Measurements from ENCODE around the gene FNIP2. TPM values are rescaled to one million over a fixed set of nuclear protein-coding genes. Genes with fewer than 3 reads are reported as not detected.

The FNIP2 gene
- polyA plus RNA-seq, 1 experiment, result 14.8 TPM

DNA sequence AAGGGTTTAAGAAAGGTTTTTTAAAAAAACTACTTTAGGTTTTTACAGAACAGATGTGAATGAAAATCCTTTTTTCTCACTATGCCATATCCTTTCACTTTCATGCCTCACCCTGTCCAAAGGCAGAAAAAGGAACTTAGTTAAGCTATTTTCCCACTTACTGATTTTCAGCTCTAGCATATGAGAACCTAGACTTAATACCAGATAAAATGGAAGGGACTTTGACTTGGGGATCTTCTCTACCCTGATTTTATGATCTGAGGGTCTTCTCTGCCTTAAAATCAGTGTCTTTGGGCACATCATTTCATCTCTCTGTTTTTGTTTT lies 42.4 kb downstream of the FNIP2 start:
- ChIA-PET CTCF (interaction anchor here (0.5 to 2.1 kb wide), 4 partner anchors 10 to 55 kb away, joined by 3 to 4 read pairs (median 4); no protein-coding TSS in a partner anchor), POLR2A (no interaction called here)
- DNase-seq (ENCODE audit: low read depth), result no peak
- no peaks in the 10 kb centered on the region for H3K27me3 ChIP-seq (ENCODE audit: control insufficient read depth, insufficient read depth, low read length)
- TF ChIP-seq, protein P1, sequence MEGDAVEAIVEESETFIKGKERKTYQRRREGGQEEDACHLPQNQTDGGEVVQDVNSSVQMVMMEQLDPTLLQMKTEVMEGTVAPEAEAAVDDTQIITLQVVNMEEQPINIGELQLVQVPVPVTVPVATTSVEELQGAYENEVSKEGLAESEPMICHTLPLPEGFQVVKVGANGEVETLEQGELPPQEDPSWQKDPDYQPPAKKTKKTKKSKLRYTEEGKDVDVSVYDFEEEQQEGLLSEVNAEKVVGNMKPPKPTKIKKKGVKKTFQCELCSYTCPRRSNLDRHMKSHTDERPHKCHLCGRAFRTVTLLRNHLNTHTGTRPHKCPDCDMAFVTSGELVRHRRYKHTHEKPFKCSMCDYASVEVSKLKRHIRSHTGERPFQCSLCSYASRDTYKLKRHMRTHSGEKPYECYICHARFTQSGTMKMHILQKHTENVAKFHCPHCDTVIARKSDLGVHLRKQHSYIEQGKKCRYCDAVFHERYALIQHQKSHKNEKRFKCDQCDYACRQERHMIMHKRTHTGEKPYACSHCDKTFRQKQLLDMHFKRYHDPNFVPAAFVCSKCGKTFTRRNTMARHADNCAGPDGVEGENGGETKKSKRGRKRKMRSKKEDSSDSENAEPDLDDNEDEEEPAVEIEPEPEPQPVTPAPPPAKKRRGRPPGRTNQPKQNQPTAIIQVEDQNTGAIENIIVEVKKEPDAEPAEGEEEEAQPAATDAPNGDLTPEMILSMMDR (IDR thresholded peaks at IDR 0.05; ENCODE audit: insufficient read depth, low read depth, low read length), result no peak
- no peak overlapping the region for H3K4me3 ChIP-seq (ENCODE audit: low read depth, low read length)
- no peaks in the 10 kb centered on the region for H3K36me3 ChIP-seq (ENCODE audit: control insufficient read depth, insufficient read depth, low read length)

DNA sequence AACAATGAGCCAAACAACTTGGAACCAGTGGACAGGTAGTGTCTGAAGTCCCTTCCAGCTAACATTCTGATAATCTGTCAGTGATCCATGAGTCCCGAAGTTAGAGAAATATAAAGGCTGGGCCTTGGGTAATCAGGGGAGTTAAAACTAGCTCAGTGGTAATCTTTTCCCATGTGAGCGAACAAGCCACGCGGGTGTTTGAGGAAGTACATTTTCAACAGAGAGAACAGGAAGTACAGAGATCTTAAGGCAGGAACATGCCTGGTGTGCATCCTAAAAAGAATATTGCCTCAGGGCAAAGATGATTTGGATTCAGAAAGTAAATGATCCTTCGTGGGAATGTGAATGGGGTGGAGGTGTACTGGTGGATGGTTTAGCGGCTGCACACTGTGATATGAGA lies 42.9 kb downstream of the FNIP2 start:
- Histone ChIP-seq H3K27me3 (ENCODE audit: control insufficient read depth, insufficient read depth, low read length) (no peaks in the 10 kb centered on the region), H3K36me3 (ENCODE audit: control insufficient read depth, insufficient read depth, low read length) (no peaks in the 10 kb centered on the region), H3K4me3 (ENCODE audit: low read depth, low read length) (no peak overlapping the region)
- DNase-seq (ENCODE audit: low read depth), result no peak
- ChIA-PET CTCF (interaction anchor here (0.9 to 2.1 kb wide), 3 partner anchors 10 to 55 kb away, joined by 4 read pairs; no protein-coding TSS in a partner anchor), POLR2A (no interaction called here)
- TF ChIP-seq, protein P1 (IDR thresholded peaks at IDR 0.05; ENCODE audit: insufficient read depth, low read depth, low read length), result no peak

DNA sequence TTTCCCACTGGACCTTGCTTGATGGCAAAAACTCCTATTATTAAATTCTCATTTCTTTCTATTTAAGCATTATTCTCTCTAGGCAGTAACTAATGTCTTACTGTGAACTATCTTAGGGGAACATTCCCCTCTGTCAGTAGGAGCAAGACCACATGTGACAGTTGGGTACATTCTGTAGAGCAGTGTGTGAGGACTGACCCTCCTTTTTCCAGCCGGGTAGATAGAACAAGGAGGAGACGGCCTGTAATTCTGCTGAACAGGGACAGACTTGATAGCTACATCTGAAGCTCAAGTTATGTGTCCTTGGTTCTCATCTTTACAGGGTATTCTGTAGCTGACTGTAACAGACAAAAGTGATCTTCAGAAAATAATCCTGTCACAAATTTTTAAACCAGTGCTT lies 43.3 kb downstream of the FNIP2 start:
- ChIA-PET CTCF (interaction anchor here (0.9 kb wide), 1 partner anchor 9 kb away, joined by 4 read pairs; no protein-coding TSS in a partner anchor), POLR2A (no interaction called here)
- Histone ChIP-seq H3K4me3 (ENCODE audit: low read depth, low read length) (no peak overlapping the region), H3K27me3 (ENCODE audit: control insufficient read depth, insufficient read depth, low read length) (no peaks in the 10 kb centered on the region), H3K36me3 (ENCODE audit: control insufficient read depth, insufficient read depth, low read length) (no peaks in the 10 kb centered on the region)
- TF ChIP-seq, protein P1 (IDR thresholded peaks at IDR 0.05; ENCODE audit: insufficient read depth, low read depth, low read length), result no peak
- no peak for DNase-seq (ENCODE audit: low read depth)

DNA sequence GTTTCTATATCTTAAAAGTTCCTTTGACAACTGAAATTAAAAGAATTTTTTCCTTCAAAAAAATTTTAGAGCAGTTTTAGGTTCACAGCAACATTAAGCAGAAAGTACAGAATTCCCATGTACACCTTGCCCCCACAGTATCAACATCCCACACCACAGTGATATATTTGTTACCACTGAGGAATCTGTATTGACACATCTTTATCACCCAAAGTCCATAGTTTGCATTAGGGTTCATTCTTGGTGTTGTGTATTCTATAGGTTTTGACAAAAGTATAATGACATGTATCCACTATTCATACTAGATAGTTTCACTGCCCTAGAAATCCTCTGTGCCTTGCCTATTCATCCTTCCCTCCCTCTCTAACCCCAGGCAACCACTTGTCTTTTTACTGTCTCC lies 43.7 kb downstream of the FNIP2 start:
- no peak for DNase-seq (ENCODE audit: low read depth)
- Histone ChIP-seq H3K4me3 (ENCODE audit: low read depth, low read length) (no peak overlapping the region), H3K27me3 (ENCODE audit: control insufficient read depth, insufficient read depth, low read length) (no peaks in the 10 kb centered on the region), H3K36me3 (ENCODE audit: control insufficient read depth, insufficient read depth, low read length) (no peaks in the 10 kb centered on the region)
- ChIA-PET CTCF (no interaction called here), POLR2A (no interaction called here)
- TF ChIP-seq, protein P1 (IDR thresholded peaks at IDR 0.05; ENCODE audit: insufficient read depth, low read depth, low read length), result no peak

DNA sequence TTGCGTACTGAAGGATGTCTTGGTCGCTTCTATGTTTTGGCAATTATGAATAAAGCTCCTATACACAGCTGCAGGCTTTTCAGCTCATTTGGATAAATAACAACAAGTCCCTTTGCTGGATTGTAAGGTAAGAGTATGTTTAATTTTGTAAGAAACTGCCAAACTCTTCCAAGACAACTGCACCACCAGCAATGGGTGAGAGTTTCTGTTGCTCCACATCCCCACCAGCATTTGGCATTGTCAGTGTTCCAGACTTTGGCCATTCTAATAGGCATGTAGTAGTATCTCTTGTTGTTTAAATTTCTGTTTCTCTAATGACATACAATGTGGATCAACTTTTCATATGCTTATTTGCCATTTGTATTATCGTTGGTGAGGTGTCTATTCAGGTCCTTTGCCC lies 44.3 kb downstream of the FNIP2 start:
- TF ChIP-seq, protein P1 (IDR thresholded peaks at IDR 0.05; ENCODE audit: insufficient read depth, low read depth, low read length), result no peak
- ChIA-PET POLR2A (no interaction called here), CTCF (no interaction called here)
- no peak overlapping the region for H3K4me3 ChIP-seq (ENCODE audit: low read depth, low read length)
- DNase-seq (ENCODE audit: low read depth), result no peak
- H3K27me3 ChIP-seq (ENCODE audit: control insufficient read depth, insufficient read depth, low read length), result no peaks in the 10 kb centered on the region
- H3K36me3 ChIP-seq (ENCODE audit: control insufficient read depth, insufficient read depth, low read length), result no peaks in the 10 kb centered on the region
